PC-3 (cell line): ENCODE measurements around the gene DPYSL4. TPM values are rescaled to one million over a fixed set of nuclear protein-coding genes. Genes with fewer than 3 reads are reported as not detected.

ENCODE experiments used
- ATAC-seq: fragments of 200-7000 bp; cut with Tn5 transposase; 2 replicates; pipeline ENCODE4 v1.9.1; 2020; ENCODE audit warnings: mild to moderate bottlenecking, moderate library complexity
- BruUV-seq: library from RNA; stranded (reverse); fragments of 400-500 nt; replicated peaks from 2 replicates; lab custom pipeline; 2021; lab: Mats Ljungman, UMichigan
- CTCF ChIA-PET: fragments of 300-600 bp; sonication (Branson Sonifier 250); formaldehyde crosslinking; loops from one replicate; lab custom pipeline; 2022; ENCODE audit warnings: antibody characterized with exemption; lab: Charles Lee
- POLR2A ChIA-PET: fragments of 300-600 bp; sonication (Branson Sonifier 250); formaldehyde crosslinking; loops from one replicate; lab custom pipeline; 2022; ENCODE audit warnings: antibody characterized with exemption; ENCODE audit not compliant: unreplicated experiment; lab: Charles Lee
- DNase-seq: peaks from one replicate; pipeline ENCODE4 v3.0.0-alpha.2; 2015
- H2AFZ ChIP-seq: fragments of 300-600 bp; sonication (generic); 2 replicates; pipeline ENCODE4 v1.6.0; 2016; ENCODE audit warnings: antibody characterized with exemption, low read length
- H3F3A ChIP-seq: fragments of 300-600 bp; sonication (generic); one replicate; pipeline ENCODE4 v1.6.0; 2017; ENCODE audit warnings: antibody characterized with exemption, low read length, control low read depth, mild to moderate bottlenecking; ENCODE audit not compliant: unreplicated experiment
- H3K27ac ChIP-seq: fragments of 300-600 bp; sonication (generic); 2 replicates; pipeline ENCODE4 v1.5.1; 2016; ENCODE audit warnings: mild to moderate bottlenecking, low read length
- H3K27me3 ChIP-seq: fragments of 300-600 bp; sonication (generic); 2 replicates; pipeline ENCODE4 v1.6.1; 2016; ENCODE audit warnings: low read length, mixed read lengths
- H3K36me3 ChIP-seq: fragments of 300-600 bp; sonication (generic); 2 replicates; pipeline ENCODE4 v1.6.1; 2016; ENCODE audit warnings: low read depth, mixed run types, low read length, mixed read lengths
- H3K4me1 ChIP-seq: fragments of 300-600 bp; sonication (generic); 2 replicates; pipeline ENCODE4 v1.5.1; 2016; ENCODE audit warnings: low read length; ENCODE audit not compliant: insufficient read depth
- H3K4me2 ChIP-seq: fragments of 300-600 bp; sonication (generic); 2 replicates; pipeline ENCODE4 v1.6.0; 2016; ENCODE audit warnings: low read length
- H3K4me3 ChIP-seq: fragments of 300-600 bp; sonication (generic); 2 replicates; pipeline ENCODE4 v1.5.1; 2016; ENCODE audit warnings: mild to moderate bottlenecking, low read length, mixed read lengths
- H3K79me2 ChIP-seq: fragments of 300-600 bp; sonication (generic); 2 replicates; pipeline ENCODE4 v1.6.1; 2017; ENCODE audit warnings: low read length, mixed read lengths
- H3K9ac ChIP-seq: fragments of 300-600 bp; sonication (generic); 2 replicates; pipeline ENCODE4 v1.6.0; 2016; ENCODE audit warnings: mild to moderate bottlenecking, low read length
- H3K9me2 ChIP-seq: fragments of 300-600 bp; sonication (generic); replicated peaks from 2 replicates; pipeline ENCODE4 v1.6.1; 2016; ENCODE audit warnings: mixed run types, low read length, mixed read lengths
- H3K9me3 ChIP-seq: fragments of 300-600 bp; sonication (generic); 2 replicates; pipeline ENCODE4 v1.6.1; 2016; ENCODE audit warnings: low read length, mixed read lengths
- H4K20me1 ChIP-seq: fragments of 300-600 bp; sonication (generic); 2 replicates; pipeline ENCODE4 v1.6.1; 2016; ENCODE audit warnings: low read length, mixed read lengths
- CTCF ChIP-seq: fragments of 300-600 bp; sonication (generic); conservative IDR thresholded peaks from 2 replicates; pipeline ENCODE4 v1.5.1; 2017; ENCODE audit warnings: antibody characterized with exemption, low read depth, mild to moderate bottlenecking, low read length
- EZH2 ChIP-seq: fragments of 300-600 bp; sonication (generic); IDR thresholded peaks from one replicate; pipeline ENCODE4 v1.6.1; 2017; ENCODE audit warnings: antibody characterized with exemption, mild to moderate bottlenecking, low read length; ENCODE audit not compliant: unreplicated experiment
- EZH2phosphoT487 ChIP-seq: fragments of 300-600 bp; sonication (generic); IDR thresholded peaks from 2 replicates; pipeline ENCODE4 v1.6.1; 2018; ENCODE audit warnings: mild to moderate bottlenecking, antibody characterized with exemption, low read length, borderline replicate concordance
- intact Hi-C: fragments of 100-400 bp; cut with micrococcal nuclease; formaldehyde crosslinking; loops from 2 replicates; pipeline ENCODE4 v1.9.0; 2023
- total RNA-seq: library from RNA; depleted of rRNA; stranded (reverse); fragments of >200 nt; gene quantifications from 2 replicates; pipeline ENCODE4 v1.2.3, GENCODE V29; 2014

Gene DPYSL4
- total RNA-seq, 1 experiment from 2014 or later: 10.2 TPM

DNA sequence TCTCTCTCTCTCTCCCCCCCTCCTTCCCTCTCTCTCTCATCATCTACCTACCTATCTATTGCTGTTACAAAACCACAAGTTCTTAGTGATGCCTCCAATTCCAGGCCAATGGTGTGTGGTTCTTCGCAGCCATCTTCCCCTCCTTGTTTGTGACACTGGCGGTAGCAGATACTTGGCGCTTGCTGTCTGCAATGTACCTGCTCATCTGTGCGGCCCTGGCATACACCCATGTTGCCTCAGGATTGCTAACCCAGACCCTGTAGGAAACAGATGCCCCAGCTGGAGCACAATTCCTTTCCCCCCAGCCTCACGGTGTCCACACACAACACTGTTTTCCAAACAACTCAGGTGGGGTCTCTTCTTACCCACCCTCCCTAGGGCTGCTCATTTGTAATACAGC, 13.6 kb upstream of the DPYSL4 start:
- Histone ChIP-seq H3K9me2 (no peaks in the 10 kb centered on the region), H3K4me2 (no peak overlapping the region), H3K79me2 (no peaks in the 10 kb centered on the region), H2AFZ (no peak overlapping the region), H4K20me1 (no peaks in the 10 kb centered on the region), H3K36me3 (no peaks in the 10 kb centered on the region), H3K4me1 (peaks cover 13% of the 10 kb centered on the region; the same call in 1 of the 2 replicates), H3K27ac (no peak overlapping the region), H3K9me3 (no peaks in the 10 kb centered on the region), H3K9ac (no peak overlapping the region), H3K4me3 (no peak overlapping the region), H3F3A (no peaks in the 10 kb centered on the region), H3K27me3 (no peaks in the 10 kb centered on the region)
- ChIA-PET CTCF (no interaction called here), POLR2A (no interaction called here)
- BruUV-seq: no TSS peak
- no peak for DNase-seq
- no peak for ATAC-seq
- intact Hi-C loops: no loop called here
- TF ChIP-seq EZH2phosphoT487 (no peak), CTCF (no peak), EZH2 (no peak)

DNA sequence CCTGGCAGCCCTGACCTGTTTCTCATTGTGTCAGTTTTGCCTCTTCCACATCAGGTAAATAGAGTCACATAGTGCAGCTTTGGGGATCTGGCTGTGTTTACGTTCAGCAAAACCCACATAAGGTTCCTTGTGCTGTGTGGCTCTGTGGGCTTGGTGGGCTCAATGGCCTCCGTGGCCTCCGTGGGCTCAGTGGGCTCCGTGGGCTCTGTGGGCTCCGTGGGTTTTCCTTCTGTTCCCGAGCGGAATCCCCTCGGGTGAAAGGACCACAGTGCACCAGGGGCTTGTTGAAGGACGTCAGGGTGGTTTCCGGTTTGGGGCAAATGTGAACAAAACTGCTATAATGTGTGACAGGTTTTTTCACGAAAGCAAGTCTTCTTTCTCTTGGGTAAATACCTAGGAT, 12.5 kb upstream of the DPYSL4 start:
- Histone ChIP-seq H3K4me1 (peaks cover 13% of the 10 kb centered on the region; the same call in 1 of the 2 replicates), H4K20me1 (no peaks in the 10 kb centered on the region), H3K9me2 (no peaks in the 10 kb centered on the region), H3K27ac (no peak overlapping the region), H3K79me2 (no peaks in the 10 kb centered on the region), H2AFZ (no peak overlapping the region), H3K9ac (no peak overlapping the region), H3K4me2 (no peak overlapping the region), H3K36me3 (no peaks in the 10 kb centered on the region), H3K9me3 (no peaks in the 10 kb centered on the region), H3K4me3 (no peak overlapping the region), H3F3A (no peaks in the 10 kb centered on the region), H3K27me3 (no peaks in the 10 kb centered on the region)
- intact Hi-C loops: no loop called here
- POLR2A ChIA-PET: no interaction called here
- DNase-seq: no peak
- CTCF ChIA-PET: no interaction called here
- no peak for ATAC-seq
- BruUV-seq: no TSS peak
- TF ChIP-seq EZH2 (no peak), EZH2phosphoT487 (no peak), CTCF (no peak)

DNA sequence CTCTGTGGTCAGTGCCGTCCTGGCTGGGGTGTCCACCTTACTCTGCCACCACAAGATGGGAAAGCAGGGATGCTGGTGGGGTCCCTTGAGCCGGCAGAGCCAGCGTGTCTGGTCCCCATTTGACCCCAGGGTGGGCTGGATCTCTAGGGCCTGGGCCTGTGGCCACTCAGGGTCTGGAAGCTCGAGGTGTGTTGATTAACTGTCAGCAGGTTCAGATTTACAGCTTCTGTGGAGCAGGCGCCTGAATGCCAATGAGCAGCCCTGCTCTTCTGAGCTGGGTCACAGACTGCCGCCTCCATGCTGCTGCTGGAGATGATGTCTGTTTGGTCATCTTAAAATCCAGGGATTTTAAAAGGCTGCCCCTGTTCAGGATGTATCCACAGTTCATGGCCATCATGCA, 11.3 kb upstream of the DPYSL4 start:
- TF ChIP-seq EZH2phosphoT487: no peak
- no peak for TF ChIP-seq EZH2
- TF ChIP-seq CTCF: no peak
- Histone ChIP-seq H3K79me2 (no peaks in the 10 kb centered on the region), H3K9ac (no peak overlapping the region), H3K4me3 (no peak overlapping the region), H4K20me1 (no peaks in the 10 kb centered on the region), H3K9me3 (no peaks in the 10 kb centered on the region), H3K4me1 (peaks cover 21% of the 10 kb centered on the region), H3K9me2 (no peaks in the 10 kb centered on the region), H3K36me3 (no peaks in the 10 kb centered on the region), H3K4me2 (no peak overlapping the region), H3K27me3 (no peaks in the 10 kb centered on the region), H2AFZ (no peak overlapping the region), H3K27ac (no peak overlapping the region), H3F3A (no peaks in the 10 kb centered on the region)
- no TSS peak for BruUV-seq
- CTCF ChIA-PET: no interaction called here
- ATAC-seq (0 out of 2 replicates have a peak, but pooled peaks have one; percentile 4), DNase-seq (no peak)
- POLR2A ChIA-PET: no interaction called here
- intact Hi-C loops: no loop called here
